DND-41 (cell line): Measurements from ENCODE around the gene SKA3.

ENCODE experiments used
- CTCF ChIP-seq: IDR thresholded peaks from 2 replicates; pipeline ENCODE4 v1.5.1; 2012; ENCODE audit warnings: borderline replicate concordance, low read length, moderate library complexity, mild to moderate bottlenecking; ENCODE audit not compliant: poor library complexity, severe bottlenecking; ENCODE audit errors: extremely low read depth
- EZH2 ChIP-seq: IDR thresholded peaks from 3 replicates; pipeline ENCODE4 v1.6.1; 2012; ENCODE audit warnings: borderline replicate concordance, low read depth, mild to moderate bottlenecking, moderate library complexity, low read length, inconsistent platforms; ENCODE audit not compliant: severe bottlenecking

DNA sequence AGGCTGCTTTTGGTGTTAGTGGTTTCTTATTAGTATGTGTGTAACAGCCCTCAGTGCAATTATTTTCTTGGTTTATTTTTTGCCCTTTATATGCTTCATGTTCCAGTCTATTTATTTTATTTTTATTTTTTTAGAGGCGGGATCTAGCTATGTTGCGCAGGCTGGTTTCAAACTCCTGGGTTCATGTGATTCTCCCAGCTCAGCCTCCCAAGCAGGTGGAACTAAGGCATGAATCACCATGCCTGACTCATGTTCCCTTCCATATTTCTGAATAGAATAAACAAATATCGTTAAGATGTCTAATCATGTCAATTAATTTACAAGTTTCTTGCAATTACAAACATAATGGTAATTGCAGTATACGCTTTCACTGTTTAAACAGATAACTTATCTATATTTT lies 11.7 kb downstream of the SKA3 start:
- TF ChIP-seq CTCF, result no peak
- TF ChIP-seq EZH2, result no peak
